DND-41 (cell line): ENCODE measurements around the gene CEP57L1.
"Not testable (repeated sequence)": the region's sequence is repeated elsewhere in the genome, so short reads cannot be mapped to it uniquely, and the experiment has no call there.

Experiments
- CTCF ChIP-seq: IDR thresholded peaks from 2 replicates; pipeline ENCODE4 v1.5.1; 2012; ENCODE audit warnings: borderline replicate concordance, low read length, moderate library complexity, mild to moderate bottlenecking; ENCODE audit not compliant: poor library complexity, severe bottlenecking; ENCODE audit errors: extremely low read depth
- EZH2 ChIP-seq: IDR thresholded peaks from 3 replicates; pipeline ENCODE4 v1.6.1; 2012; ENCODE audit warnings: borderline replicate concordance, low read depth, mild to moderate bottlenecking, moderate library complexity, low read length, inconsistent platforms; ENCODE audit not compliant: severe bottlenecking

GRCh38 chr6:109142067-109142466 lies 46.8 kb downstream of the CEP57L1 start:
- TF ChIP-seq CTCF, EZH2: not testable (repeated sequence)
